SW 1271 (cell line): ENCODE measurements around the gene KREMEN1.
A peak's percentile ranks its signal among the peaks of the same experiment; 100 is the strongest.

Source experiments
- DNase-seq, 2 experiments: peaks; one replicate each; lab custom pipeline; 2025; lab: John Stamatoyannopoulos, UW

The KREMEN1 gene

DNA sequence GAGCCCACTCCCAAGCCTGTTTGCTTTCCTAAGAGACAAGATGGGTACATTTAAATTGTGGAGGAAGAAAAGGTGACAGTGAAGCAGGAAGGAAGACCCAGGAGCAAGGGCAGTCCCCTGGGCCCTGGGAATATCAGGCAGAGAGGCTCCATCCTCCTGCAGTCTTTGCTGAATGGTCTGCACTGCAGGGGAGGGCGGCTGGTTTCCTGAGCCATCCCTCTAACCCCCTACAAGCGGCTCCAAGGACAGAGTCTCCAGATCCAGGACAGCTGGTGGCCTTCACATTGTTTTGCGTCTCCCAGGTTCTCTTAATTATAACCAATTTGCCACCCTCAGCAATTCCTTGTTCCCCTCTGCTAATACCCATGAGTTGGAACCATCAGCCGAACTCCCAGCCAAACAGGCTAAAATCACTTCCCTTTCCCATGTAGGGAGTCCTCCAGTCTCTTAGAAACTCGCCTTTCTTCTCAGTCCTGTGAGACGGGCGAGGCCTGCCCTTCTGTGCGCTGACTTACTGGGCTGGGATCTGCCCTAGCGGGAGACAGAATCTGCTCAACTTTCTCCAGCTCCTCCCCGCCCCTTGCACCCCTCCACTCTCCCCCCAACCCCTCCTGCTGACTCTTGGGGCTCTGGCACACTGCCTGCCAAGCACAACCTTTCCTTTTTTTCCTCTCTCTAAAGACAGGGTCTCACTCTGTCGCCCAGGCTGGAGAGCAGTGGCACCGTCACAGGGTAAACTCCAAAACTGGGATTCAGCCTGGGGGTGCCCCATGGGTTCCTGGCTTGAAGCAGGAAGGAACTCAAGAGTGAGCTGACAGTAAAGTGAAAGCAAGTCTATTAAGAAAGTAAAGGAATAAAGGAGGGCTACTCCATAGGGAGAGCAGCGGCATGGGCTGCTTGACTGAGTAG is 79.5 kb downstream of the KREMEN1 start:
- DNase-seq = no peak

DNA sequence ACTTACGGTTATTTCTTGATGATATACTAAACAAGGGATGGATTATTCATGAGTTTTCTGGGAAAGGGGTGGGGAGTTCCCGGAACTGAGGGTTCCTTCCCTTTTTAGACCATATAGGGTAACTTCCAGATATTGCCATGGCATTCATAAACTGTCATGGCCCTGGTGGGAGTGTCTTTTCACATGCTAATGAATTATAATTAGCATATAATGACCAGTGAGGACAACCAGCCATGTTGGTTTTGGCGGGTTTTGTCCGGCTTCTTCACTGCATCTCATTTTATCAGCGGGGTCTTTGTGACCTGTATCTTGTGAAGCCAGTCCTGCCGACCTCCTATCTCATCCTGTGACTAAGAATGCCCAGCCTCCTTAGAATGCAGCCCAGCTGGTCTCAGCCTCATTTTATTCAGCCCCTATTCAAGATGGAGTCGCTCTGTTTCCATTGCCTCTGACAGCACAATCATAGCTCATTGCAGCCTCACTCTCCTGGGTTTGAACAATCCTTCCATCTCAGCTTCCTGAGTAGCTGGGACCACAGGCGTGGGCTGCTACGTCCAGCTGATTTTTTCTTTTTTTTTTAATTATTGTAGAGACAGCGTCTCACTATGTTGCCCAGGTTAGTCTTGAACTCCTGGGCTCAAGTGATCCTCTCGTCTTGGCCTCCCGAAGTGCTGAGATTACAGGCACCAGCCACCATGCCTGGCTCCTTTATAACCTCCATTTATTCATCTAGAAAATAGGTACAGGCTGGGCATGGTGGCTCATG is 80.3 kb downstream of the KREMEN1 start:
- no peak for DNase-seq

GRCh38 chr22:29154364-29155048 is 81.7 kb downstream of the KREMEN1 start:
- DNase-seq = peak in 1 of 2 experiments; percentile 18

DNA sequence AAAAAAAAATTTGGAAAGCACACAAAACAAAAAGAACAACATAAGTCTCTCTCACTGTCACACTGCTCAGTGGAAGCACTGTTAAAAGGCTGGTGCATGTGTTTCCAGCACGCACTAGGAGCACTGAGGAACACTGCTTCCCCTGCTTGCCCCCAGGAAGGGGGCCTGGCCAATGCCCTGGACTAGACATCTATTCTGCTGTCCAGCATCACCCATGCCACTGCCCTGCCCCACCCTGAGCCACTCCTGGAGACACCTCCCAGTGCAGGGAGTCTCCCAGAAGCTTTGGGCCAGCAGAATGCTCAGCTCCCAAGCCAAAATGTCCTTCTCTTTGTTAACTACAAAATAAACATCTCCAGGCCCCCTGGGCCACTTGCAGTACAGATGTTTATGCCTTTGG is 83.1 kb downstream of the KREMEN1 start:
- no peak for DNase-seq

- DNase-seq = no peak
Observed at GRCh38 chr22:29156507-29156906, 83.7 kb downstream of the KREMEN1 start.

- no peak for DNase-seq
Observed at GRCh38 chr22:29157759-29158535, 85.1 kb downstream of the KREMEN1 start.

DNA sequence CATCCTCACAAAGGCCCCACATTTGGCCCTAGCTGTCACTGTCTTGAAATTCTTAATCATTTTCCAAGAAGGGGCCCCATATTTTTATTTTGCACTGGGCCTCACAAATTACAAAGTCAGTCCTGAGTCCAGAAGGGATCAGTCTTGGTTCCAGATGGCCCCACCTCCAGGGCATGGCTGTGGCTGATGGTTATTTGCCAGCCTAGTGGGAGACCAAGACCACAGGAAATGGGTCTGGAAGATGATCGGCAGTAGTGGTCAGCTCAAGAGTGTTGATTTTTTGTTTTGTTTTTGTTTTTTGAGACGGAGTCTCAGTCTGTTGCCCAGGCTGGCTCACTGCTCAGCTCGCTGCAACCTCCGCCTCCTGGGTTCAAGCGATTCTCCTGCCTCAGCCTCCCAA is 85.7 kb downstream of the KREMEN1 start:
- no peak for DNase-seq

- DNase-seq = no peak
Observed at GRCh38 chr22:29163808-29164207, 91.0 kb downstream of the KREMEN1 start.

DNA sequence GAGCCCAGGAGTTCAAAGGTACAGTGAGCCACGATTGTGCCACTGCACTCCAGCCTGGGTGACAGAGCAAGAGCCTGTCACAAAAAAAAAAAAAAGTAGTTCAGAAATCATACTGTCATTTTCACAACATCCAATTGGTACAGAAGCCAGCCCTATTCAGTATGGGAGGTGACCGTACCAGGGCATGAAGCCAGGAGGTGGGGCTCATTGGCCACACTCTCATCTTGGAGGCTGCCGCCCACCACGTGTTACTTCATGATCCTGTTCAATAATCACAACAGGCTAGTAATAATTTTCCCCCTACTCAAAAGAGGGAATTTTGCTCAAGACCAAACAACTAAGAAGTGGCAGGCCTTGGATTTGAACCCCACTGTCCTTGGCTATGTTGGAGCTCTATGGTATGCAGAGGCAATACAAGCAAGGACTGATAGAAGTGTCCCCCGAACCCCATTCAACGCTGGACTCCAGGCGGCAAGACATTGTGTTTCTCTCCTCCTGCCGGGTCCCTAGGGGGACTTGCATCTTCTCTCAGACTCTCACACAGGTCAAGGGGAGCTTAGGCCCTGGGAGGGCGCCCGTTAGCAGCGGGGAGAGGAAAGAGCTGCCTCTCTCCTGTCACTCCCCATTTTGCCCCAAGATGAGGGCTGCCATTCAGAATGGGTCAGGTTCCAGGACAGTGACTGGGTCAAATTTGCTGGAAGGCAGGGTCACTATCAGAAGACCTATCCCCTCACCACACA is 92.7 kb downstream of the KREMEN1 start:
- DNase-seq = no peak

GRCh38 chr22:29166180-29166579 is 93.3 kb downstream of the KREMEN1 start:
- DNase-seq = no peak

GRCh38 chr22:29167032-29167911 is 94.4 kb downstream of the KREMEN1 start:
- DNase-seq = no peak

DNA sequence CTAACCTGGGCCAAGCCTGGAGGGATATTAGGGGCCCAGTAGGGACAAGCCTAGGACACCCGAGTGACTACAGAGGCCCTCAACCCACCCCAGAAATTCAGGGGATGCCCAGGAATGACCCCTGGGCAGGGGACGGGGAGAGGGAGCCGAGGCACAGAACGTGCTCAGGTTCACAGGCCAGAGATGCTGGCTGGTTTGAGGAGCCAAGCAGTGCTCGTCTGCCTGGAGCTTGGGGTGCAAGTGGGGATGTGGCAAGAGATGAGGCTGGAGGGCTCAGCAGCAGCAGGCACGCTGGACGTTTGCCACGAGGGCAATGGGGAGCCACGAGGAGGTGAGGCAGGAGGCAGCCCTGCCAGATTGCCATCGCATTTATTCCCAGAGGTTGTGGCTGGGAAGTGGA is 98.9 kb downstream of the KREMEN1 start:
- DNase-seq = no peak

DNA sequence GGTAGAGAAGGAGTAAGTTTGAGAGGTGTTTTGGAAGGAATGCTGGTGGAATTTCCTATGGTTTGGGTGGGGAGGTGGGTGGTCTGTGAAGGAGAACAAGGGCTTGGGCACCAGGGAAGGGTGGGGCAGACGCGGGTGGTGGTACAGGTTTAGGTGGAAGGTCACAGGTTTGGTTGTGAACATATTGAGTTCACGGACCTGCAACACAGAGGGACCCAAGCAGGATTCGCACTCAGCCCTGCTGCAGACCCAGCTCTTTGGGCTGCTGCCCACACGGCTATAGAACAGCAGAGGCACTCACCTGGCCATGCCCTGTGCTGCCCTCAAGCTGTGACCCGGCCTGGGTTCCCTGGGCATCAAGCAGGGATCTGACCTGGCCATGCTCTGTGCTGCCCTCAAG is 99.4 kb downstream of the KREMEN1 start:
- DNase-seq = no peak

GRCh38 chr22:29175312-29175835 is 102.5 kb downstream of the KREMEN1 start:
- no peak for DNase-seq

GRCh38 chr22:29183971-29184848 is 111.4 kb downstream of the KREMEN1 start:
- no peak for DNase-seq

- no peak for DNase-seq
Observed at GRCh38 chr22:29184849-29185490, 112.1 kb downstream of the KREMEN1 start.

- DNase-seq = no peak
Observed at GRCh38 chr22:29186302-29186701, 113.5 kb downstream of the KREMEN1 start.

DNA sequence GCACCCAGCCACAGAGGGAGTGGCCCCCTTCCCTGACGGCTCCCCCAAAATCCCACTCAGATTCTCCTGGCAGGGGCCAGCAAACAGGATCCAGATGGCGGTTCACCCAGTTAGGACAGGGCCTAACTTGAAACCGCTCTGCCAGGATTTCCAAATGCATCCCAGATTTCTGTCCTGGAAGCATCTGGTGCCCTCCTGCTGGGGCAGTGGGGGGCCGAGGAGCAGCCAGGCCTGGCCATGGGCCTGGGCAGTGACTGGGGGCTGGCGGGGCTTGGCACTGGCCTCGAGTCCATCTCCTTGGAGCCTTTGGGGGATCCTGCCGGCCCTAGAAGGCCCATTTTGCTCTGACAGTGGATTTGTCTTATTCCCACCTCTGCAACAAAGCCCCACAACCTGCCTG is 115.0 kb downstream of the KREMEN1 start:
- DNase-seq = no peak
